ENCODE measurements around the gene LTBP1.

LTBP1 gene

DNA sequence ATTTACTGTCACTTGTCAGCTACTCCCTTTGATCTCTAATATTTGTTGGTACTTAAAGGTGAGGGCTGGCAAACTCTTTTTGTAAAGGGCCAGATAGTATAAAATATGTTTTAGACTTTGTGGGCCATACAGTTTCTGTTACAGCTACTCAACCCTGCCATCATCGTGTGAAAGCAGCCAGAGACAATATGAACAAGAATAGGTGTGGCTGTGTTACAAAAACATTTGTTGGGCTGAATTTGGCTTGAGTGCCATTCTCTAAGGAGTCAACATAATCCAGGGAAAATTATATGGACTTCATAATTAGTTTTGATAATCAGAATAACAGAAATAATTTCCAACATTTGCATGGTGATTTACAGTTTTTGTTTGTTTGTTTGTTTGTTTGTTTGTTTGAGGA lies 190.6 kb downstream of the LTBP1 start:
- H3K4me3 ChIP-seq (ENCODE audit: low read length), result no peak overlapping the region
- TF ChIP-seq, protein P1, sequence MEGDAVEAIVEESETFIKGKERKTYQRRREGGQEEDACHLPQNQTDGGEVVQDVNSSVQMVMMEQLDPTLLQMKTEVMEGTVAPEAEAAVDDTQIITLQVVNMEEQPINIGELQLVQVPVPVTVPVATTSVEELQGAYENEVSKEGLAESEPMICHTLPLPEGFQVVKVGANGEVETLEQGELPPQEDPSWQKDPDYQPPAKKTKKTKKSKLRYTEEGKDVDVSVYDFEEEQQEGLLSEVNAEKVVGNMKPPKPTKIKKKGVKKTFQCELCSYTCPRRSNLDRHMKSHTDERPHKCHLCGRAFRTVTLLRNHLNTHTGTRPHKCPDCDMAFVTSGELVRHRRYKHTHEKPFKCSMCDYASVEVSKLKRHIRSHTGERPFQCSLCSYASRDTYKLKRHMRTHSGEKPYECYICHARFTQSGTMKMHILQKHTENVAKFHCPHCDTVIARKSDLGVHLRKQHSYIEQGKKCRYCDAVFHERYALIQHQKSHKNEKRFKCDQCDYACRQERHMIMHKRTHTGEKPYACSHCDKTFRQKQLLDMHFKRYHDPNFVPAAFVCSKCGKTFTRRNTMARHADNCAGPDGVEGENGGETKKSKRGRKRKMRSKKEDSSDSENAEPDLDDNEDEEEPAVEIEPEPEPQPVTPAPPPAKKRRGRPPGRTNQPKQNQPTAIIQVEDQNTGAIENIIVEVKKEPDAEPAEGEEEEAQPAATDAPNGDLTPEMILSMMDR (conservative IDR thresholded peaks at IDR 0.05; ENCODE audit: low read depth, low read length), result no peak
- DNase-seq (ENCODE audit: low read depth), result no peak

DNA sequence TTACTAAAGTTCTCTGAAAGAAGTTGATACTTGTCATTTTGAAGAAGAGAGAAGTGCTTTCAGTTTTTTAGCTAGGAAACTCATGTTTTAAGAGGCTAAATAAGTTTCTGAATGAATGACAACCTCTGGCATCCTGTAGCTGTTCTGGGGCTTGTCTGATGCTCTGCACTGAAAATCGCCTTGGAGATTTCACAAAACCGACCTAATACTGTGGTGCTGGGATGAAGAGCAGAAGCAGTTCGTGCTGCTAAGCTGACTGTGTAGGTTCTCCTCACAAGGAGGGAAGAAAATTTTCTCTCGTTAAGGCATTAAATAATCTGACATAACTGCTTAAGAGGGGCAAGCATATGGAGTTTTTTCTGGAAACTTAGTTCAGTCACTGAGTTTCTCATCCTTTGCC lies 193.2 kb downstream of the LTBP1 start:
- DNase-seq (ENCODE audit: low read depth), result no peak
- TF ChIP-seq, protein P1 (conservative IDR thresholded peaks at IDR 0.05; ENCODE audit: low read depth, low read length), result no peak
- no peak overlapping the region for H3K4me3 ChIP-seq (ENCODE audit: low read length)

DNA sequence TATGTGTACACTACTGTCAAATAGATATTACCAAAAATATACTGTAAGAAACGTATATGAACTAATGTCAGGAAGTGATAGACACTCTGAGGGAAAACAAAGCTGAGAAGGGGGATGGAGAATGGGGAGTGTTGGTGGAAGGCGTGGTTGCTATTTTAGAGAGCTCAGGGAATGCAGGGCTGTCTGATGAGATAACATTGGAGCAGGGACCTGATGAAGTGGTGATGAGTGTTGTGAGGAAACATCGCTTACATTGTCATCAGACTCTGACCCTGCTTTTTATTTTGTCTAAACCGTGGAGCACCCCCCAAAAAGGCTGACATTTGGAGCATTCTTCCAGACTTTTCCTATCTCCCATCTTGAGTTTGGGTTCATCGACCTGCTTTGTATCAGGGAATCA lies 194.7 kb downstream of the LTBP1 start:
- TF ChIP-seq, protein P1 (conservative IDR thresholded peaks at IDR 0.05; ENCODE audit: low read depth, low read length), result no peak
- H3K4me3 ChIP-seq (ENCODE audit: low read length), result no peak overlapping the region
- no peak for DNase-seq (ENCODE audit: low read depth)

DNA sequence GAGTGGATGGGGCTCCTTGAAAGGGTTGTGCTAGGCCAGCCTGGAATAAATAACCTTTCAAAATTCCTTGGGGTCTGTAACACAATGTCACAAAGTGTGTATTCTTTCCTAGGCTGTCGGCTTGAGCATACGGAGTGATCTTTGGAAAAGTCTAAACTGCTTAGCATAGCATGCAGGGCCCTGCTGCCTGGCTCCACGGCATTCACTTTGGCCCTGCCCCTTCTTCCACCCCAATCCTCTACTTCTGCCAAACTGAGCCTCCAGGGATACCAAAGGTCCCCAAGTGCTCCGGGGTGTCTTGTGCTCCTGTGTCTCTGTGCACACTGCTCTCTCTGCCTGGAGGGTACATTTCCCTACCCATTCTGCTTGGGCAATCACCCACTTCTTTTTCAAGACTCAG lies 196.1 kb downstream of the LTBP1 start:
- no peak for DNase-seq (ENCODE audit: low read depth)
- H3K4me3 ChIP-seq (ENCODE audit: low read length), result no peak overlapping the region
- TF ChIP-seq, protein P1 (conservative IDR thresholded peaks at IDR 0.05; ENCODE audit: low read depth, low read length), result no peak

DNA sequence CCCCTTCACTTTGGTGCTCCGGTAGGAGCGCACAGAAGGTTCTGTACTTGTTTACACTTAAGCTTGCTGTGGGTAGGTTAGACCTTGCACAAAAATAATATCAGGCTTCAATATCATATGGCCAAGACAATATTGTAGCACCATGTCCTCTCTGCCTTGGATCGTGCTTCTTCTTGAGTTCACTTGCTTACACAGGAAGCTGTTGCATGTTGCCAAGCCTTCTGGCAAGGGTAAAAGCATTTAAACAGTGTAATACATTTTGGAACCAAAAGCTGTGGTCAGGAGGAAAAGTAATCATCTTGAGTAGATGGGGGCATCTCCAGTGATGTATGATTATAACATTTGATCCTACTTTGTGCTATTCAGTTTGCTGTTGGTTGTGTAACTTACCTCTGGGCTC lies 197.5 kb downstream of the LTBP1 start:
- H3K4me3 ChIP-seq (ENCODE audit: low read length), result no peak overlapping the region
- TF ChIP-seq, protein P1 (conservative IDR thresholded peaks at IDR 0.05; ENCODE audit: low read depth, low read length), result no peak
- no peak for DNase-seq (ENCODE audit: low read depth)

DNA sequence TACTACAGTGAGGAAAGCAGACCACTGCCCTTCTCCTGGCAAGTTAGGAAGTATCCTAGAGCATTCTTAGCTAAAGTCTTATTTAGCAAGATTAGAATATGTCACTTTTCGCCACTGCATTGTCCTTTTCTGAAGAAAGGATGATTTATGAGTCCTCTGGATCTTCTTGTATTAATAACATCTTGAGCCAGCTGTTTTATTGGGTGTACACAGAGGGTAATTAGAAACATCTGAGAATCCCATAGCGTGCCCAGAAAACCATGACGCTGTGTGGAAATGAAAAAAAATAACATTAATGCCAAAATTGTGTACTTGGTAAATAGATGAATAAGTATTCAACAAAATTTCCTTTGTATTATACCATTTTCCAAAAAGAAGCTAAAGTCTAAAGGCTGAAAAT lies 198.7 kb downstream of the LTBP1 start:
- no peak overlapping the region for H3K4me3 ChIP-seq (ENCODE audit: low read length)
- TF ChIP-seq, protein P1 (conservative IDR thresholded peaks at IDR 0.05; ENCODE audit: low read depth, low read length), result no peak
- DNase-seq (ENCODE audit: low read depth), result no peak

DNA sequence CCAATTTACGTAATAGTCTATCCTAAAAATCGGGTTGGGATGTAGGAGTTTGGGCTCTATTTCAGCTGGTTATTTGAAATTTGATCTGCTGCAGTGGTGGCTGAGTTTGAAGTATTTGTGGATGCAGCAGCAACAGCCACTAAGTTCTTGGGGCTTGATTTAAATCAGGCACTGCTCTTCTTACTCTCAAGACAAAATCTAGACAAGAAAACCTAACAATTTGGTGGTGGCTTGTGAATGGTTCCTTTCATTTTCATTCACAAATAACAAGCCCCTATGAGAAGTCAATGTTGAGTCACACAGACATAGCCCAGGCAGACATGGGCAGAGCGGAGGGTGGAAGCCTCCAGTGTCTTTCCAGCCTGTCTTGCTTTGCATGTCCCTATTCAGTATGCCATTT lies 199.3 kb downstream of the LTBP1 start:
- H3K4me3 ChIP-seq (ENCODE audit: low read length), result no peak overlapping the region
- DNase-seq (ENCODE audit: low read depth), result no peak
- TF ChIP-seq, protein P1 (conservative IDR thresholded peaks at IDR 0.05; ENCODE audit: low read depth, low read length), result no peak
